Hepatocyte (in vitro differentiated cells): Measurements from ENCODE around the gene SHISA6. TPM values are rescaled to one million over a fixed set of nuclear protein-coding genes. Genes with fewer than 3 reads are reported as not detected.

Source experiments
- DNase-seq: peaks from one replicate; pipeline ENCODE4 v3.0.0-alpha.2; 2016; ENCODE audit warnings: low spot score
- H2AFZ ChIP-seq: fragments of 200-600 bp; sonication (generic); 2 replicates; pipeline ENCODE4 v1.6.0; 2016; ENCODE audit warnings: antibody characterized with exemption, mild to moderate bottlenecking
- H3K27ac ChIP-seq: fragments of 200-600 bp; sonication (generic); 2 replicates; pipeline ENCODE4 v1.5.1; 2016; ENCODE audit warnings: mild to moderate bottlenecking
- H3K27me3 ChIP-seq: fragments of 200-600 bp; sonication (generic); 2 replicates; pipeline ENCODE4 v1.6.1; 2016
- H3K36me3 ChIP-seq: fragments of 200-600 bp; sonication (generic); replicated peaks from 2 replicates; pipeline ENCODE4 v1.5.1; 2016; ENCODE audit warnings: low read depth; ENCODE audit not compliant: insufficient read depth
- H3K4me1 ChIP-seq: fragments of 200-600 bp; sonication (generic); 2 replicates; pipeline ENCODE4 v1.5.1; 2016; ENCODE audit warnings: mild to moderate bottlenecking, moderate library complexity; ENCODE audit not compliant: insufficient read depth
- H3K4me2 ChIP-seq: fragments of 200-600 bp; sonication (generic); 2 replicates; pipeline ENCODE4 v1.6.0; 2016
- H3K4me3 ChIP-seq: fragments of 200-600 bp; sonication (generic); 2 replicates; pipeline ENCODE4 v1.5.1; 2016; ENCODE audit warnings: mild to moderate bottlenecking
- H3K79me2 ChIP-seq: fragments of 200-600 bp; sonication (generic); 2 replicates; pipeline ENCODE4 v1.6.0; 2017; ENCODE audit warnings: mild to moderate bottlenecking
- H3K9me2 ChIP-seq: fragments of 200-600 bp; sonication (generic); replicated peaks from 2 replicates; pipeline ENCODE4 v1.6.0; 2017; ENCODE audit warnings: mild to moderate bottlenecking; ENCODE audit not compliant: insufficient read depth
- H3K9me3 ChIP-seq: fragments of 200-600 bp; sonication (generic); 2 replicates; pipeline ENCODE4 v1.5.1; 2016; ENCODE audit warnings: low read depth, mild to moderate bottlenecking
- H4K20me1 ChIP-seq: fragments of 200-600 bp; sonication (generic); 2 replicates; pipeline ENCODE4 v1.6.0; 2016; ENCODE audit warnings: mild to moderate bottlenecking; ENCODE audit not compliant: insufficient read depth, poor library complexity, severe bottlenecking
- EZH2 ChIP-seq: fragments of 200-600 bp; sonication (generic); IDR thresholded peaks from 2 replicates; pipeline ENCODE4 v1.6.1; 2016; ENCODE audit warnings: antibody characterized with exemption, mild to moderate bottlenecking, borderline replicate concordance
- EZH2phosphoT487 ChIP-seq: fragments of 200-600 bp; sonication (generic); IDR thresholded peaks from one replicate; pipeline ENCODE4 v1.6.1; 2018; ENCODE audit warnings: antibody characterized with exemption, mild to moderate bottlenecking, low read depth, moderate library complexity; ENCODE audit not compliant: unreplicated experiment, severe bottlenecking
- WGBS: methylation state at CpG from one replicate; pipeline ENCODE4 v1.1.6; 2016; ENCODE audit warnings: low lambda C conversion rate; ENCODE audit errors: missing lambda C conversion rate; 5-methylcytosine and 5-hydroxymethylcytosine counted together
- polyA plus RNA-seq: library from polyadenylated mRNA; unstranded; fragments of >200 nt; fragmentation: Nextera tagmentation; extraction: Ambion mirVana; gene quantifications from 2 replicates; pipeline ENCODE4 v1.2.1, GENCODE V29; 2016
- total RNA-seq: library from RNA; depleted of rRNA; stranded (reverse); fragments of >200 nt; gene quantifications from 2 replicates; pipeline ENCODE4 v1.2.3, GENCODE V29; 2014
- TF ChIP-seq, protein P1 (sequence below): fragments of 200-600 bp; sonication (generic); IDR thresholded peaks from 2 replicates; pipeline ENCODE4 v1.5.1; 2016; ENCODE audit warnings: antibody characterized with exemption, mild to moderate bottlenecking; ENCODE audit not compliant: poor library complexity

Gene SHISA6
- total and polyA plus RNA-seq, 2 experiments from 2014 or later: 0.21 to 0.80 TPM

DNA sequence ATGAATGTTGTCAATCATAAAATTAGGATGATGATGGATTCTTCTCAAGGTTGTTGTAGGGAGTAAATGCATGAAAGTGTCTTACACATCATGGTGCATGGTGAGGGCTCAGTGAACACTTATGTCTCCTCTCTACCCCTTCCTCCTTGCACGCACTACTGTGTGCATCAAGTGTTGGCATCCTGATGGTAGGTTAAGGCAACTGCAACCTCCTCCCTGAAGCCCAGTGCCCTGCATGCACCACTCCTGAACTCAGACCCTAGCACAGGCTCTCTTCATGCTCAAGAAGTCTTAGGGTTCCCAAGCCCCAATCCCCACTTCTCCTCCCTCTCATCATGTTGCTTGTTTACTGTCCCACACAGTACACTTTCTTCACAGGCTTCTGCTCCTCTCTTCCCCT is 251.5 kb downstream of the SHISA6 start:
- whole genome bisulfite sequencing: 95% methylated on average over 1 of the region's 1 CpG
- Histone ChIP-seq H2AFZ (no peak overlapping the region), H3K27me3 (no peaks in the 10 kb centered on the region)

DNA sequence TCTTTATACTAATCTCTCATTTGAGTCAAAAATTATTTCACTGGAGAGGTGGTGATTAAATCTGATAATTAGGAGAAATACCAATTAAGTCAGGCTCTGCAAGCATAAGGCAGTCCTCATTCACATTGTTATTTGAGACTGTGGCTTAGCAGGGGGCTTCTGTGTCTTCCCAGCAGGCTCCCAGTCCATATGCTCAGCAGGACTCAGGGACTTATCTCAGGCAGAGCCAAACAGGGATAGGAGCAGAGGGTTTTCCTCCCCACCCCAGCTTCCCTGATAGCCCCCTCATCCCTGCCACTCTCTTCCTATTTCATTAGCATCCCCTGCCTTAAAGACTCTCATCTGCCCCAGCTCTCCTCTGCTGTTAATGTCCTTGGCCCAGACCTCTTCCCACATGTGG is 252.9 kb downstream of the SHISA6 start:
- Histone ChIP-seq H2AFZ (no peak overlapping the region), H3K4me1 (no peaks in the 10 kb centered on the region), H3K9me2 (no peaks in the 10 kb centered on the region), H3K9me3 (no peaks in the 10 kb centered on the region), H3K4me3 (no peak overlapping the region), H4K20me1 (no peaks in the 10 kb centered on the region), H3K79me2 (no peaks in the 10 kb centered on the region), H3K27me3 (no peaks in the 10 kb centered on the region), H3K4me2 (no peak overlapping the region), H3K27ac (no peak overlapping the region), H3K36me3 (no peaks in the 10 kb centered on the region)
- no peak for TF ChIP-seq EZH2
- TF ChIP-seq EZH2phosphoT487: no peak
- TF ChIP-seq, protein P1, sequence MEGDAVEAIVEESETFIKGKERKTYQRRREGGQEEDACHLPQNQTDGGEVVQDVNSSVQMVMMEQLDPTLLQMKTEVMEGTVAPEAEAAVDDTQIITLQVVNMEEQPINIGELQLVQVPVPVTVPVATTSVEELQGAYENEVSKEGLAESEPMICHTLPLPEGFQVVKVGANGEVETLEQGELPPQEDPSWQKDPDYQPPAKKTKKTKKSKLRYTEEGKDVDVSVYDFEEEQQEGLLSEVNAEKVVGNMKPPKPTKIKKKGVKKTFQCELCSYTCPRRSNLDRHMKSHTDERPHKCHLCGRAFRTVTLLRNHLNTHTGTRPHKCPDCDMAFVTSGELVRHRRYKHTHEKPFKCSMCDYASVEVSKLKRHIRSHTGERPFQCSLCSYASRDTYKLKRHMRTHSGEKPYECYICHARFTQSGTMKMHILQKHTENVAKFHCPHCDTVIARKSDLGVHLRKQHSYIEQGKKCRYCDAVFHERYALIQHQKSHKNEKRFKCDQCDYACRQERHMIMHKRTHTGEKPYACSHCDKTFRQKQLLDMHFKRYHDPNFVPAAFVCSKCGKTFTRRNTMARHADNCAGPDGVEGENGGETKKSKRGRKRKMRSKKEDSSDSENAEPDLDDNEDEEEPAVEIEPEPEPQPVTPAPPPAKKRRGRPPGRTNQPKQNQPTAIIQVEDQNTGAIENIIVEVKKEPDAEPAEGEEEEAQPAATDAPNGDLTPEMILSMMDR: no peak
- no peak for DNase-seq

More for the DNA sequence above, 251.5 kb downstream of the SHISA6 start:
- Histone ChIP-seq H4K20me1 (no peaks in the 10 kb centered on the region), H3K4me2 (no peak overlapping the region), H3K27ac (no peak overlapping the region), H3K4me3 (no peak overlapping the region), H3K9me3 (no peaks in the 10 kb centered on the region), H3K79me2 (no peaks in the 10 kb centered on the region), H3K4me1 (no peaks in the 10 kb centered on the region), H3K9me2 (no peaks in the 10 kb centered on the region), H3K36me3 (no peaks in the 10 kb centered on the region)
- no peak for TF ChIP-seq EZH2
- no peak for TF ChIP-seq EZH2phosphoT487
- TF ChIP-seq, protein P1: no peak
- DNase-seq: no peak

DNA sequence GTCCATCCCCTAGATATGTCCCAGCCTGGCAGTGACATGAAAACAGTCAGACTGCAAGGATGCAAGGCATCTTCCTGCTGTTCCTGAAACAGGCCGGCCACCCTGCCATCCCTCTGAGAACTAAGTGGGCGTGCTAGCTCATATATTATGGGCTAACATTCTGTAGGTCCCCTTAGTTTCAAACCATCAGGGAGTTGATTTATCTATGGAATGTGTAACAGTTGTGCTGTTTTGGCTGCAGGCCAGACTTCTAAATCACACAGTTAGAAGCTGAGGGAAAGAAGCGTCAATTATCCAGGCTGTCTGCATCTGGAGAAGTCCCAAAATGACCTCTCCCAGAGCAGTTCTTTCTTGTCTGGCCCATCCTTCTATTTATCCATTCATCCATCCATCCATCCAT is 254.6 kb downstream of the SHISA6 start:
- Histone ChIP-seq H3K9me2 (no peaks in the 10 kb centered on the region), H4K20me1 (no peaks in the 10 kb centered on the region), H3K4me2 (no peak overlapping the region), H3K27ac (no peak overlapping the region), H3K4me1 (no peaks in the 10 kb centered on the region), H2AFZ (no peak overlapping the region), H3K36me3 (no peaks in the 10 kb centered on the region), H3K27me3 (no peaks in the 10 kb centered on the region), H3K4me3 (no peak overlapping the region), H3K9me3 (no peaks in the 10 kb centered on the region), H3K79me2 (no peaks in the 10 kb centered on the region)
- DNase-seq: no peak
- TF ChIP-seq EZH2 (no peak), EZH2phosphoT487 (no peak)
- TF ChIP-seq, protein P1: no peak
- 63% methylated on average over 3 of the region's 3 CpGs for WGBS

DNA sequence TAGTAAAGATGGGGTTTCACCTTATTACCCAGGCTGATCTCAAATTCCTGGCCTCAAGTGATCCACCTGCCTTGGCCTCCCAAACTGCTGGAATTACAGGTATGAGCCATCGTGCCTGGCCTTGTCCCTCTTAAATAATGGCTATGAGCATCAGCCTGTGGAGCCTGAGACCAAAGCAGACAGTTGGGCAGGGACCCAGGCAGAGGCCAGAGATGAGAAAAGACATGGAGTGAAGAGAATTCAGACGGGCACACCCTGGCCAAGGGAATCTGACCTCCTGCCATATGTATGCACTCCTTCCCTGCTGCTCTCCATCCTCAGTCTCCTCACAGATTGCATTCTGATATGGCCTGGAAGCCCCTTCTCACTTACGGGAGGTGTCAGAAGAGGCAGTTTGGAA is 258.9 kb downstream of the SHISA6 start:
- no peaks in the 10 kb centered on the region for H3K79me2 ChIP-seq

More for the DNA sequence above, 258.9 kb downstream of the SHISA6 start:
- H3K4me3 ChIP-seq: no peak overlapping the region
- no peak overlapping the region for H3K4me2 ChIP-seq
- H3K9me2 ChIP-seq: no peaks in the 10 kb centered on the region
- TF ChIP-seq, protein P1: no peak
- TF ChIP-seq EZH2phosphoT487: no peak
- TF ChIP-seq EZH2: no peak
- no peak overlapping the region for H3K27ac ChIP-seq
- no peaks in the 10 kb centered on the region for H3K27me3 ChIP-seq
- H3K4me1 ChIP-seq: no peaks in the 10 kb centered on the region
- no peaks in the 10 kb centered on the region for H3K9me3 ChIP-seq
- no peak overlapping the region for H2AFZ ChIP-seq
- no peak for DNase-seq
- WGBS: 85% methylated on average over 3 of the region's 3 CpGs
- no peaks in the 10 kb centered on the region for H3K36me3 ChIP-seq
- H4K20me1 ChIP-seq: no peaks in the 10 kb centered on the region
